Activated B cell treated with CpG ODN at 0.5 μM for 24 hours (primary cell): ENCODE data around the gene HGD. TPM values are rescaled to one million over a fixed set of nuclear protein-coding genes. Genes with fewer than 3 reads are reported as not detected.
"Not testable (repeated sequence)": the region's sequence is repeated elsewhere in the genome, so short reads cannot be mapped to it uniquely, and the experiment has no call there.

Experiments
- ATAC-seq: fragments of 200-7000 bp; cut with Tn5 transposase; one replicate; pipeline ENCODE4 v1.10.0; 2021; ENCODE audit warnings: low read depth, mild to moderate bottlenecking, moderate library complexity
- CTCF ChIA-PET: fragments of 350-600 bp; sonication (Branson Sonifier 250); formaldehyde crosslinking; loops from one replicate; lab custom pipeline; 2021; ENCODE audit warnings: antibody characterized with exemption; lab: Charles Lee
- POLR2A ChIA-PET: fragments of 350-600 bp; sonication (Branson Sonifier 250); formaldehyde crosslinking; loops from one replicate; lab custom pipeline; 2021; ENCODE audit warnings: antibody characterized with exemption; lab: Charles Lee
- DNase-seq: peaks from one replicate; pipeline ENCODE4 v3.0.0; 2022
- H3K27ac Mint-ChIP-seq: one replicate; pipeline ENCODE4 v1.8.0; 2020; ENCODE audit warnings: mixed read lengths
- H3K27me3 Mint-ChIP-seq: one replicate; pipeline ENCODE4 v1.8.0; 2021; ENCODE audit warnings: mixed read lengths
- H3K36me3 Mint-ChIP-seq: one replicate; pipeline ENCODE4 v1.8.0; 2021; ENCODE audit warnings: low read depth, mixed read lengths
- H3K4me1 Mint-ChIP-seq: one replicate; pipeline ENCODE4 v1.8.0; 2021; ENCODE audit warnings: mixed read lengths
- H3K4me3 Mint-ChIP-seq: one replicate; pipeline ENCODE4 v1.8.0; 2020; ENCODE audit warnings: mild to moderate bottlenecking, mixed read lengths
- H3K9me3 Mint-ChIP-seq: one replicate; pipeline ENCODE4 v1.8.0; 2020; ENCODE audit warnings: mixed read lengths
- CTCF ChIP-seq: fragments of 200-600 bp; IDR thresholded peaks from one replicate; pipeline ENCODE4 v1.8.0; 2022; ENCODE audit warnings: antibody characterized with exemption, mild to moderate bottlenecking
- intact Hi-C: fragments of 100-400 bp; cut with micrococcal nuclease; formaldehyde crosslinking; loops from one replicate; pipeline ENCODE4 v1.15.1; 2024
- total RNA-seq: library from RNA; stranded (reverse); gene quantifications from 2 replicates; pipeline ENCODE4 v1.2.3, GENCODE V29; 2022

HGD gene
- total RNA-seq, 1 donor from 2014 or later: 1.0 TPM

- ATAC-seq: no peak
- Mint-ChIP-seq H3K27me3 (peaks cover 1% of the 10 kb centered on the region), H3K9me3 (no peaks in the 10 kb centered on the region), H3K4me1 (no peaks in the 10 kb centered on the region), H3K4me3 (no peak overlapping the region), H3K27ac (no peak overlapping the region), H3K36me3 (no peaks in the 10 kb centered on the region)
- TF ChIP-seq CTCF: no peak
- intact Hi-C loops: no loop called here
- POLR2A ChIA-PET: no interaction called here
- no peak for DNase-seq
- CTCF ChIA-PET: no interaction called here
Measured at GRCh38 chr3:120645083-120645845, 36.8 kb downstream of the HGD start.

- no peak for TF ChIP-seq CTCF
- intact Hi-C loops: no loop called here
- Mint-ChIP-seq H3K4me1 (no peaks in the 10 kb centered on the region), H3K36me3 (no peaks in the 10 kb centered on the region), H3K9me3 (no peaks in the 10 kb centered on the region), H3K27ac (no peak overlapping the region), H3K4me3 (no peak overlapping the region), H3K27me3 (peaks cover 1% of the 10 kb centered on the region)
- CTCF ChIA-PET: no interaction called here
- DNase-seq (no peak), ATAC-seq (no peak)
- POLR2A ChIA-PET: no interaction called here
Measured at GRCh38 chr3:120642368-120642948, 39.6 kb downstream of the HGD start.

- Mint-ChIP-seq H3K27ac (no peak overlapping the region), H3K36me3 (no peaks in the 10 kb centered on the region), H3K27me3 (peaks cover 1% of the 10 kb centered on the region), H3K4me1 (no peaks in the 10 kb centered on the region), H3K9me3 (no peaks in the 10 kb centered on the region), H3K4me3 (no peak overlapping the region)
- DNase-seq (no peak), ATAC-seq (no peak)
- POLR2A ChIA-PET: no interaction called here
- CTCF ChIA-PET: no interaction called here
- intact Hi-C loops: no loop called here
- no peak for TF ChIP-seq CTCF
Measured at GRCh38 chr3:120641696-120642246, 40.3 kb downstream of the HGD start.

GRCh38 chr3:120640231-120640630 lies 41.8 kb downstream of the HGD start:
- ChIA-PET POLR2A (no interaction called here), CTCF (no interaction called here)
- H3K27ac Mint-ChIP-seq: no peak overlapping the region
- no peak for TF ChIP-seq CTCF
- no peaks in the 10 kb centered on the region for H3K9me3 Mint-ChIP-seq
- DNase-seq (no peak), ATAC-seq (no peak)
- peaks cover 1% of the 10 kb centered on the region for H3K27me3 Mint-ChIP-seq
- H3K4me3 Mint-ChIP-seq: no peak overlapping the region
- no peaks in the 10 kb centered on the region for H3K36me3 Mint-ChIP-seq
- H3K4me1 Mint-ChIP-seq: no peaks in the 10 kb centered on the region
- intact Hi-C loops: no loop called here

GRCh38 chr3:120638820-120639219 lies 43.2 kb downstream of the HGD start:
- CTCF ChIA-PET, H3K9me3 Mint-ChIP-seq, H3K4me1 Mint-ChIP-seq, DNase-seq, H3K36me3 Mint-ChIP-seq, intact Hi-C loops, H3K27me3 Mint-ChIP-seq, POLR2A ChIA-PET, ATAC-seq, H3K27ac Mint-ChIP-seq, H3K4me3 Mint-ChIP-seq: not testable (repeated sequence)
